ENCODE results near the gene GTF2I.

GTF2I gene

DNA sequence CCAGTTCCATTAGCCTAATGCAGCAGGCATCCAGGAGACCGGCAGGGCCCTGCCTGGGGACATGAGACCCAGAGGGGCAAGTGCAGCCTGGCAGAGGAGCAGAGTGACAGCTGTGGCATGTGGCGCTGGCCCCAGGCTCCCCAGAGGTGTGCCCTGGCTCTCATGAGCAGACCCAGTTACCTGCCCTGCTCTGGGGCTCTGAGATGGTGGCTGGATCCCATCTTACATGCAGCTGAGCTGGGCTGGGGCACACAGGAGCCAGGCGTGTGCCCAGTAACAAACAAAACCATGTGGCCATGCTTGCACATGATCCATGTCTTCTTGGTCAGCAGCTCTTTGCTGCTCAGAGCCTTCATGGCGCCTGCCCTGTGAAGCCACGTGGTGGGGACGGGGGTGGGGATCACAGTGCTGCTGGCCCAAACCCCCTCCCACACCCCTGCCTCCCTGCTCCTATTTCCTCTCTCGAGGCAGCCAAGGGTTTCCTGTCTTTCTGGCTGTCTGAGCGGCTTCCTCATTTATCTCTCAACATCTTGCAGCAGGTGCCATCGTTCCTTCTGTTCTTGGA is 40.3 kb upstream of the GTF2I start:
- H3K36me3 ChIP-seq (ENCODE audit: insufficient read depth, low read length): no peaks in the 10 kb centered on the region
- peak overlapping the region; percentile 55 for H3K4me2 ChIP-seq (ENCODE audit: low read depth, low read length, poor library complexity, severe bottlenecking)

DNA sequence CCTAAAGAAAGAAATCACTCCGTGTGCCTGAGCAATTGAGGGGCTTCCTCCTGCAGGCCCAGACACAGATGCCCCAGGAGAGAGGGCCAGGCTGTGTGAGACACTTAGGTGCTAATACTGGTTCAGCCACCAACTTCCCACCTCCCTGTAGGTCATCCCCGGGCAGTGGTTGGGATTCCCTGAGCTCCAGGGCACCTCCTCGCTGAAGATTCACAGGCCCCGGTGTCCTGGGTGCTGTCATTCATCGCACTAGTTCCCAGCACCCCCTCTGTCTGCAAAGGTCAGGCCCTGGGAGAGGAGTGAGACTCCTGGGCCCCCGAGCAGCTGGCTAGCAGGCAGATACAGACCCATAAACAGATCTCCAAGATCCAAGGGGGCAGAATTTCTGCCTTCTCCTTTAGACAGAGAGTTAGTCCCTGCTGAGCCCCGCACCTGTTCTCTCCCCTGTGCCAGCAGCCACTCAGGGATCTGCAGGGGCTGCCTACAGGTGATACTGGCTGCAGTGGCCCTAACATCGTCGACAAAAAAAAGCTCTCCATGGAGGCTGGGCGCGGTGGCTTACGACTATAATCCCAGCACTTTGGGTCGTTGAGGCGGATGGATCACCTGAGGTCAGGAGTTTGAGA is 38.2 kb upstream of the GTF2I start:
- Histone ChIP-seq H2AFZ (ENCODE audit: low read length) (peak overlapping the region; percentile 32; the same call in 1 of the 2 replicates), H3K9me3 (ENCODE audit: insufficient read depth, low read depth, low read length) (no peaks in the 10 kb centered on the region), H3K79me2 (ENCODE audit: insufficient read depth, low read length) (no peaks in the 10 kb centered on the region), H3K4me1 (ENCODE audit: insufficient read depth, low read length, poor library complexity, severe bottlenecking) (peaks cover 14% of the 10 kb centered on the region), H3K36me3 (ENCODE audit: insufficient read depth, low read length) (no peaks in the 10 kb centered on the region), H3K4me3 (ENCODE audit: low read length, poor library complexity, severe bottlenecking) (no peak overlapping the region), H3K4me2 (ENCODE audit: low read depth, low read length, poor library complexity, severe bottlenecking) (no peak overlapping the region), H4K20me1 (ENCODE audit: insufficient read depth, low read length, poor library complexity, severe bottlenecking) (no peaks in the 10 kb centered on the region), H3F3A (ENCODE audit: low read depth) (no peaks in the 10 kb centered on the region), H3K9ac (ENCODE audit: low read depth, low read length, poor library complexity, severe bottlenecking) (no peak overlapping the region), H3K9me2 (replicated peaks; ENCODE audit: low read depth, low read length) (no peaks in the 10 kb centered on the region), H3K27me3 (ENCODE audit: insufficient read depth, low read length, poor library complexity, severe bottlenecking) (no peaks in the 10 kb centered on the region)
- no peak for TF ChIP-seq EZH2phosphoT487 (IDR thresholded peaks at IDR 0.05; ENCODE audit: borderline replicate concordance)

More for the DNA sequence above, 40.3 kb upstream of the GTF2I start:
- peak overlapping the region; percentile 98 for H2AFZ ChIP-seq (ENCODE audit: low read length)
- no peaks in the 10 kb centered on the region for H4K20me1 ChIP-seq (ENCODE audit: insufficient read depth, low read length, poor library complexity, severe bottlenecking)
- TF ChIP-seq, protein P1, sequence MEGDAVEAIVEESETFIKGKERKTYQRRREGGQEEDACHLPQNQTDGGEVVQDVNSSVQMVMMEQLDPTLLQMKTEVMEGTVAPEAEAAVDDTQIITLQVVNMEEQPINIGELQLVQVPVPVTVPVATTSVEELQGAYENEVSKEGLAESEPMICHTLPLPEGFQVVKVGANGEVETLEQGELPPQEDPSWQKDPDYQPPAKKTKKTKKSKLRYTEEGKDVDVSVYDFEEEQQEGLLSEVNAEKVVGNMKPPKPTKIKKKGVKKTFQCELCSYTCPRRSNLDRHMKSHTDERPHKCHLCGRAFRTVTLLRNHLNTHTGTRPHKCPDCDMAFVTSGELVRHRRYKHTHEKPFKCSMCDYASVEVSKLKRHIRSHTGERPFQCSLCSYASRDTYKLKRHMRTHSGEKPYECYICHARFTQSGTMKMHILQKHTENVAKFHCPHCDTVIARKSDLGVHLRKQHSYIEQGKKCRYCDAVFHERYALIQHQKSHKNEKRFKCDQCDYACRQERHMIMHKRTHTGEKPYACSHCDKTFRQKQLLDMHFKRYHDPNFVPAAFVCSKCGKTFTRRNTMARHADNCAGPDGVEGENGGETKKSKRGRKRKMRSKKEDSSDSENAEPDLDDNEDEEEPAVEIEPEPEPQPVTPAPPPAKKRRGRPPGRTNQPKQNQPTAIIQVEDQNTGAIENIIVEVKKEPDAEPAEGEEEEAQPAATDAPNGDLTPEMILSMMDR (conservative IDR thresholded peaks at IDR 0.05; ENCODE audit: low read length): no peak
- TF ChIP-seq EZH2phosphoT487 (IDR thresholded peaks at IDR 0.05; ENCODE audit: borderline replicate concordance): no peak
- H3K27me3 ChIP-seq (ENCODE audit: insufficient read depth, low read length, poor library complexity, severe bottlenecking): no peaks in the 10 kb centered on the region
- no peaks in the 10 kb centered on the region for H3K9me2 ChIP-seq (replicated peaks; ENCODE audit: low read depth, low read length)
- H3K9ac ChIP-seq (ENCODE audit: low read depth, low read length, poor library complexity, severe bottlenecking): peak overlapping the region; percentile 44
- H3F3A ChIP-seq (ENCODE audit: low read depth): no peaks in the 10 kb centered on the region
- no peaks in the 10 kb centered on the region for H3K9me3 ChIP-seq (ENCODE audit: insufficient read depth, low read depth, low read length)
- peaks cover 14% of the 10 kb centered on the region for H3K4me1 ChIP-seq (ENCODE audit: insufficient read depth, low read length, poor library complexity, severe bottlenecking)
- peak overlapping the region; percentile 5 for H3K4me3 ChIP-seq (ENCODE audit: low read length, poor library complexity, severe bottlenecking)
- no peaks in the 10 kb centered on the region for H3K79me2 ChIP-seq (ENCODE audit: insufficient read depth, low read length)

DNA sequence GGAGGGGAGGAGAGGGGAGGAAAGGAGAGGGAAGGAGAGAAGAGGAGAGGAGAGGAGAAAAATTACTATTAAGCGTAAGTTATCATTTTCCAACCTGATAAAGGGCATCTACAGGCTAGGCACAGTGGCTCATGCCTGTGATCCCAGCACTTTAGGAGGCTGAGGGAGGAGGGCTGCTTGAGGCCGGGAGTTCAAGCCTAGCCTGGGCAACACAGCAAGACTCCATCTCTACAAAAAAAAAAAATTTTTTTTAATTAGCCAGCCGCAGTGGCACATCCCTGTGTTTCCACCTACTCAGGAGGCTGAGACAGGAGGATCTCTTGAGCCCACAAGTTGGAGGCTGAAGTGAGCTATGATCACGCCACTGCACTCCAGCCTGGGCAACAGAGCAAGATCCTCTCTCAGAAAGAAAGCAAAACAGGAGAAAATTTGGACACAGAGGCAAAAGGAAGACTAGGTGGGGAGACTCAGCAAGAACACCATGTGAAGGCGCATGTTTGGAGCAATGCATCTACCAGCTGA is 35.2 kb upstream of the GTF2I start:
- no peak overlapping the region for H3K4me2 ChIP-seq (ENCODE audit: low read depth, low read length, poor library complexity, severe bottlenecking)
- H3K36me3 ChIP-seq (ENCODE audit: insufficient read depth, low read length): no peaks in the 10 kb centered on the region
- no peak overlapping the region for H2AFZ ChIP-seq (ENCODE audit: low read length)
- no peaks in the 10 kb centered on the region for H3F3A ChIP-seq (ENCODE audit: low read depth)
- H3K9ac ChIP-seq (ENCODE audit: low read depth, low read length, poor library complexity, severe bottlenecking): no peak overlapping the region
- H3K4me1 ChIP-seq (ENCODE audit: insufficient read depth, low read length, poor library complexity, severe bottlenecking): peaks cover 6% of the 10 kb centered on the region
- H3K27me3 ChIP-seq (ENCODE audit: insufficient read depth, low read length, poor library complexity, severe bottlenecking): no peaks in the 10 kb centered on the region
- H3K79me2 ChIP-seq (ENCODE audit: insufficient read depth, low read length): no peaks in the 10 kb centered on the region
- no peaks in the 10 kb centered on the region for H4K20me1 ChIP-seq (ENCODE audit: insufficient read depth, low read length, poor library complexity, severe bottlenecking)
- TF ChIP-seq, protein P1 (conservative IDR thresholded peaks at IDR 0.05; ENCODE audit: low read length): no peak
- TF ChIP-seq EZH2phosphoT487 (IDR thresholded peaks at IDR 0.05; ENCODE audit: borderline replicate concordance): no peak
- H3K9me2 ChIP-seq (replicated peaks; ENCODE audit: low read depth, low read length): no peaks in the 10 kb centered on the region
- H3K4me3 ChIP-seq (ENCODE audit: low read length, poor library complexity, severe bottlenecking): no peak overlapping the region
- no peaks in the 10 kb centered on the region for H3K9me3 ChIP-seq (ENCODE audit: insufficient read depth, low read depth, low read length)
